Activated T-cell treated with anti-CD3 and anti-CD28 coated beads for 1 hour (primary cell): ENCODE results near the gene MED27.

ENCODE experiments used
- DNase-seq: peaks from one replicate; pipeline ENCODE4 v3.0.0-alpha.2; 2020; ENCODE audit warnings: low read depth

MED27 gene

GRCh38 chr9:131995382-131995781 is 84.3 kb downstream of the MED27 start:
- no peak for DNase-seq

DNA sequence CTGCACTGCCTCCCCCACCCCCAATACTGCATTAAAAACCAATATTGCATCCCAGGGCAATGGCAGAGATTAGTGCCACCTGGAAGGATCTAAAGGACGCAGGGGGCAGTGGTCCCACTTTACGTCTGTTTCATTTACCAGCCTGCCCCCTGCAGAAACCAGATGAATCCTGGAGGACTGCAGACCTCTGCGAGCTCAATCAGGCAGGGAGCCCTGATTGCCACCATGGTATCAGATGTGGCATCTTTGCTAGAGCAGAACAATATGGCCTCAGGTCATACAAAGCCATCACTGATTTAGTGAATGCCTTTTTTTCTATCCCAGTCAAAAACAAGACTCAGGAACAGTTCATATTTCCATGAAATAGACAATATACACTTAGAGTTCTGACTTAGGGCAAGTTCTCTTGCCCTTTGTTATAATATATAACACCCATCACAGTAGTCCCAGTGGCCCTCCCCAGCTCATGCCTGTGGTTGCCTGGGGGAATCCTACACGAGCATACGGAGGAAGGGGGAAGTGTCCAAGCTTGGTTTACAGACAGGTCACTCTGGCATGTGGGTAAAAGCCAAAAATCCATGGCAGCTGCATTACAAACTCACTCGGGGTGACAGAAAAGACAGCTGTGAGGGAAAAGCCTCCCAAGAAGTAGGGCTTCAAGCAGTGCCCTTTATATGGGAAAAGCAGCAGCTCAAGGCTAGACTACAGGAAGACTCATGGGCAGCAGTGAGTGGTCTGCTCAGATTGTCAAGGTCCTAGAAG is 85.1 kb downstream of the MED27 start:
- DNase-seq, result no peak

DNA sequence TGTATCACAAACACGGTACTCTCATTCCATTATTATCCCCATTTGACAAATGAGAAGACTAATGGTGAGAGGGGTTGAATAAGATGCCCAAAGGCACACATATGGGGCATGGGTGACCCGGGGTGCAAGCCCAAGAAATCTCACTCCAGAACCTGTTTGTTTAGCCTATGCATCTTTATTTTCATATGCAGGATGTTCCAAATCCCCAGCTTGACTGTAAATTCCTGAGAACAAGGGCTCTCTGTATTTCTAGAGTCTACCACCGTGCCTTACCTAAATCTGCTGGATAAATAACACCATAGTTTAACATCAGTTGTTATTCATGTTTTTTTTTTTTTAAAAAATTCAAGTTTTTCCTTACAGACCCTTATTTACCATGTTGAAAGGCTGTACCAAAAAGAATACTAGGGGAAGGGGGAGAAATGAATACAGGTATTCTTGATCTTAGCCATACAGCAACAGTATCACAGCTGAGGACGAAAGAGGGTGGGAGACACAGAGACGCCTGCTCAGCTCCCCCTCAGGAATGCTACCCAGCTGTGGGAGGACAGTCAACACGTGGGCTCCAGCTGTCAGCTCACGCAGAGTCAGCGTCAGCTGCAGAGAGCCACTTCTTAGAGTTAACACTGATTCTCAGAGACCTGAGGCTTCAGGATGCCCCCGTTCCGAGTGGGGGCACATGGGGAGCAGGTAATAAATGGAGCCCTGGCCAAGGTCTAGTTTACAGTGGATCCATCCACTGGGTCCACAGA is 86.6 kb downstream of the MED27 start:
- DNase-seq, result no peak

DNA sequence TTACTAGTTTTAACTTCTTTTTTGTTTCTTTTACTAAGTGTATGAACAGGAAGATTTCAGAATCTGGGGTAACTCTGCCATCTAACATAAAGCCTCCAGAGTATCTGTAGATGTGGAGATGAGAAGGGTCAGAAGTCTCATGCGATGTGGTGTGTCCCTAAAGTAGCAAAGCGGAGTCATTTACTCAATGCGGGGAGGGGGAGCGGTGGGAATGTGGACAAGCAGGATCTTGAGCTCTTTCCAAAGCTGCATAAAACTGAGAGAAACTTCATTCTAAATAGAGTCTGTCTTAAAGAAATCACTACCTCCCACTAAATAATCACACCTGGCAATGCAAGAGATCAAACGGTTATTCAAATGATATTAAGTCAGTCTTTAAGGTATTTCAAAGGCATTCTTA is 92.4 kb downstream of the MED27 start:
- DNase-seq, result no peak

- DNase-seq, result no peak
These were observed 93.1 kb downstream of the MED27 start for GRCh38 chr9:131986576-131986975.

GRCh38 chr9:131986089-131986488 is 93.6 kb downstream of the MED27 start:
- no peak for DNase-seq

DNA sequence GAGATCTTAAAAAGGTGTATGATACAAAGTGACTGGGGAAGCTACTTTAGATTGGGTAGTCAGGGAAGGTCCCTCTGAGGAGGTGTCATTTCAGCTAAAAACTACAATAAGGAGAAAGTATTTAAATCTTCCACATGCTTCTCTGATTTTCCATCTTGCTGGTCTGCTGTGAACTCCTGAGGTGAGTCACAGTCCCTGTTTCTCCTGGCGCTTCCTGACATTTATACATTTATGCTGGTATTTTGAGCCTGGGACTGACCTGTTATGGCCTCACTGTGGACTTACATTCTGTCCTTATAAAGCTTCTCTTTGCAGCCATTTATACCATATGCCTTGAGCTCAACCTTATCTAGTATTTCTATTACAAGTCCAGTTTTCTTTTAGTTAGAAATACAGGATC is 95.1 kb downstream of the MED27 start:
- DNase-seq, result no peak

DNA sequence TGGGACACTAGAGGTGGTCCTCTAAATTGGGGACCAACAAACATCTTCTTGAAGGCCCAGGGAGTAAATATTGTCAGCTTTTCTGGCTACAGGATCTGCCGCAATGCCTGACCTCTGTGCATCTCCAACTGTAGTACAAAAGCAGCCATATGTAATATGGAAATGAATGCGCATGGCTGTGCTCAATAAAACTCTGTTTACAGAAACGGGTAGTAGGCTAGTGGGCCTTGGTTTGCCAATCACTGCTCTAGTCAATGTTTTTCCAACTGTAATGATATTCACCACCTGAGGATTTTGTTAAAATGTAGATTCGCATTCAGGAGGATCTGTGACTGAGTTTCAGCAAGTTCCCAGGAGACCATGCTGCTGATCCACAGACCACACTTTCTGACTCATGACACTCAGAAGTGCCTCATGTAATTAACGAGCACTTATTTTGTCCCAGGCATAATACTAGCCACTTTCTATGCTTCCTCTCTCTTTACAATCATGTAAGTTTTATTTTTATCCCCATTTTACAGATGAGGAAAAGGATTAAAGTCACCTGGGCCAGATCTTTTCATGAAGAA is 96.9 kb downstream of the MED27 start:
- DNase-seq, result no peak

DNA sequence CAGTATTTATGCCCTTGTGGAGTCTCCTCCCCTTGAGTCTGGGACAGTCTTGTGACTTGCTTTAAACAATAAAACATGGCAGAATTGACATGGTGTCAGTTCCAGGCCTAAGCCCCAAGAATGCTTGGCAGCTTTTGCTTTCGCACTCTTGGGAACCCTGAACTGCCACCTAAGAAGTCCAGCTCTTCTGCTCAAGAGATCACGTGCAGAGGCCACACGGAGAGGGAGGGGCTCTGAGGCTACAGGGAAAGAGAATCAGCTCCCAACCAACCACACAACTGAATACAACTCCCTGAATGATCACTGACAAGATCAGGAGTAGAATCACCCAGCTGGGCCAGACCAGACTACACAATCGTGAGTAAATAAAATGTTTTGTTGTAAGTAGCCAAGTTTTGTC is 97.6 kb downstream of the MED27 start:
- no peak for DNase-seq

DNA sequence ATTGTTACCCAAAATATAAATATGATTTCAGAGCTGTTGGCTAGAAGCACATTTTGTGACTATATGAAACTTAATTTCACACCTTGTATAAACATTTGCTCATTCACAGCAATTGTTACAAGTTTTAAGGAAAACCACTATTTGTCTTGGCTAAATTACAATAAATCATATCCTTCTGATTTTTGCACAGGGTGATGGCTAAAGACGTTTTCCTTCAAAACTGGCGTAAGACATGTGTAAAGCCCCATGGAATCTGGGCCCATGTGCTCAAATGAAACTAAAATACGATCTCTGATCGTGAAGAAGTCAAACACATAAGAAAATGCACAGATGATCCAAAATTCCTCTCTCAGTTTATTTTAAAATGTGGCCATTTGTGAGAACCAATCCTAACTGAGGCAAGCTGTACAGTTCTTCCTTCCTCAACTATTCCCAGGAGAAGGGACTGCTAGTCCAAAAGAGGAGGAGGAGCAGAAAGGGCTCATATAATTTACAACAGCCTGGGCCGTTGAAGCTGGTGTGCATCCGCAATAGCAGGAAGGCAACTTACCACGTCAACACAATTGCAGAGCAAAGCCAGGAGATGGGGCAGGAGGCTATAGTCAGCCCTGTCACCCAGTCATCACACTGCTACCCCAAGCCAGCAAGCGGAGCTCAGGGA is 98.4 kb downstream of the MED27 start:
- no peak for DNase-seq

DNA sequence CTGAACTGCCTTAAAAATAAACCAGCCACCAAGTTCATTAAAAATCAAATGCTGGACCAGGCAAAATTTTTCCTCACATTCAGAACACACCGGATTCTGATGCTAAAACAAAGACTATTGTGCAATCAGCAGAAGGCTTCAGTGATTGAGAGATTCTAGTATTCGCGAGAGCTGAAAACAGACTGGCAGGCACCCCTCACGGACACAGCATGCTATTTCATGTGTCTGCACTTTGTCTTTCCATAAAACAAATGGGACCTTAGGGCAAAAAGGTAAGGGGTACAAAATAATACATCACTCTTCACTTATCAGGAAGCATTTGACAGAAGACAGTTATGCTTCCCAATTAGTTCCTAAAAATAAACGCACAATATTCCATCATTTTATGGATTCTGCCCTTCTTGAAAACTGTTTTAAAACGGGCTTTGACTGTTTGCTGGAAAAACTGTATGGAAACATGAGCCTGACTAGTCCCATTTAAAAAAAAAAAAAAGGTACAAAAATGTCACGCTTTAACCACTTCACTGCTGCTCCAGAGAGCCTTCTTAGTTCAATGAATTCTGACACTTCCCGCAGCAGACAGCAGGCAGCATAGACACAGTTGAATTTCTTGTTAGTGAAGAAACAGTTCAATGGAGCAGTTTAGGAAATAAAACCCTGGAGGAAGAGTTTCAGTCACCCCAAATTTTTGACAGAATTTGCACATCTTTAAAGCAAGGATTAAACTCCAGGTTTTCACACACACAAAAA is 99.2 kb downstream of the MED27 start:
- no peak for DNase-seq

DNA sequence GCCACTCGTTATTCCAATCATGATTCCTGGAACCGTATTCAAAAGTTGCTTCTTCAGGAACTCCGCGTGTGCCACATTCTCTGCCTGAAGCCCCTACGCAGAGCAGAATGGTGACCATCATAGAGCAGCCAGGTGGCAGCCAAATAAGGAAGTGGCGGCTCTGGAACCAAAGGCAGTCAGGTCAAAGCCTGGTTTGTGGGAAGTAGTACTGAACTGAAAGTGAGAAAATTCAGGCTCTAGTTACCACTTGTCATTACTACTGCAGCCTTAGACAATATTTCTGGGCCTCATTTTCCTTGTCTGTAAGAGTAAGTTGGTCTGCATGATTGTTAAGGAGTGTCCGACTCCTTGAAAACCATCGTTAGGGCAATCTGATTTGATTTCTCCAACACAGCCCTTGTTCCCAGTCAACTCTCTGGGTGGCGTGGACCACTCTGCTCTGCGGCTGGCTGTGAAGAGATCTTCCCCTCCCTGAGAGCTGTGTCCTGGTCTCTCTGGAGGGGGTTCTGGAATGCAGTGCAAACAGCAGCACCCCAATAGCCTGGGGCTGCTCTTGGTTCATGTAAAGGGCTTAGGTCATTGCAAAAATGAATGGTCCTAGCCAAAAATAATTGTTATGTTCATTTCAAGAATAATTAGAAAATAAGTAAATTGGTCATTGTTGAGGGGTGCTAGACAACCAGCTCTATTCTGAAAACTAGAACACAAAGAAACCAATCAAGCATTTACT is 102.4 kb downstream of the MED27 start:
- DNase-seq, result no peak

DNA sequence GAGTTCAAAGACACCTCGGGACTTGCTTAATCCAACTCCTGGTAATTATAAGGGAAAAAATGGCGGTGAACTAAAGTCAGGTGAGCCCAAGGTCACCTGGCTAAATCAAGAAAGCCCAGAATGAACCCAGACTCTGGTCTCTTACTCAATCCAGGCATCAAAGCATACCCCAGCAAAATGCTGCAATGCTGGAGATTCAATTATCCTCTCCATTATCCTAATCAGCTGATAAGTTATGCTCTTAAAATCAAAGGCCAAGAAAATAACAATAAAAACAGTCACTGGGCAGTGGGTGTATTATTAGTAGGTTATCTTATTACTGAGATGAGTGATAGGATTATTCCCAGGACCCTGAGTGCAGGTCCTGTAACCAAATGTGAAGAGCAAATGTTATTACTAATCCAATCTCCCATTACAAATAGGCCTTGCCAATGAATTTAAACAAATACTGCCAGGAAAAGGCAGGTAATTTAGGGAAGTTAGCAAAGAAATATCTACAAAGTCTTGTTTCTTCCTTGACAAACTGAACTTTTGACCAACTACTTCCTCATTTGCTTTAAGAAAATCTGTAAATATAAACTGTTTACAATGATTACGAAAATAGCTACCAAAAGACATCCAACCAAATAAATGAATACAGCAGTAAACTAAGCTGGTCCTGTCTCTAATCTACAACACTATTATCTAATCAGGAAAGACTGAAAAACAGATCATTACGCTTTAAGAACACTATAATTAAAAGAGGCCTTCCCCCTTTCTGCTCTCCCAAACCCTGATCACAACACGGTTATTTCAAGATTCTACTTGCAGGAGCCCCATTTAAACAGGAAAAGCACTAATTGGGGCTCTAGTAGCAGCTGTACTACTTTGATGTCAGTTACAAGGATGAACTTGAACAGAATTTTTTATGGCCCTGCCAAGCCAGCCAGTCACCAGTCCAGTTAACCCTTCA is 103.2 kb downstream of the MED27 start:
- no peak for DNase-seq

DNA sequence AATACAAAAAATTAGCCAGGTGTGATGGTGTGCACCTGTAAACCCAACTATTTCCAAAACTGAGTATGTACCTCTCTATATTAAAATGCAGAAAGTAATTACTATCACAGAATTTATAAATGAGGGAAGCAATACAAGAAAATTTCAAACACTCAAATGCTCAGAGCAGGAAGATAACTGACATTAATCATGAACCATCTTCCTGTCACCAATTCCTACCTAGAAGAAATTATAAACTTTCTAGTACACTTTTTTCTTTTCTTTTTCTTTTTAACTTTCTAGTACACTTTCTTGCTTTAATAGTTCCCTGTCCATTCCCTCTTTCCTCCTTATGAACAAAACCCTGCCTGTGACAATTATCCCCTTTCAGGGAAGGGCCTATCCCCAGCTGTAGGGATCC is 106.8 kb downstream of the MED27 start:
- no peak for DNase-seq

DNA sequence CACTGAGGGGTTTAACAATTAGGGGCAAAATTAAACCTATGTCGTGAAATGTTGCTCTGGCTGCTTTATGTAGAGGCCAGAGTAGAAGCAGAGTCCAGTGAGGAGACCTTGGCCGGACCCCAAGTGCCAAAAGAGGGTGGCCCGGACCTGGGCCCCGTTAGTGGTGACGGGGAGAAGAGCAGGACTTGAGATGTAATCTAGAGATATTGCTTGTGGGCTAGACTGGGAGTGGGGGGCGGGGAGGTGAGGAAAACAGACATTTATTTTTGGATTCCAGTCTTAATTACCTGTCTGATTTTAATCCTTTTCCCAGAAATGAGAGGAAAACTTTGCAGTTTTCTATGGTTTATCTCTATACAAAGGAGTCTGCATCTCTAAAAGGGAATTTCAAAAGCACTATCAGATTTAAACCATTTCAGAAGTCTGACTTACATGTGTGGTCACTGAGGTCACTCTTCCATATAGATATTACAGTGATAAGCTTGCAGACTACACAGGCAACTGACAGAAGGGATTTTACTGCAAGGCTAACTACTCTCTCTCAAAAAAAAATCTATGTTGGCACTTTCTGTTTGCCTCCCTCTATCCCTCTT is 108.1 kb downstream of the MED27 start:
- no peak for DNase-seq

DNA sequence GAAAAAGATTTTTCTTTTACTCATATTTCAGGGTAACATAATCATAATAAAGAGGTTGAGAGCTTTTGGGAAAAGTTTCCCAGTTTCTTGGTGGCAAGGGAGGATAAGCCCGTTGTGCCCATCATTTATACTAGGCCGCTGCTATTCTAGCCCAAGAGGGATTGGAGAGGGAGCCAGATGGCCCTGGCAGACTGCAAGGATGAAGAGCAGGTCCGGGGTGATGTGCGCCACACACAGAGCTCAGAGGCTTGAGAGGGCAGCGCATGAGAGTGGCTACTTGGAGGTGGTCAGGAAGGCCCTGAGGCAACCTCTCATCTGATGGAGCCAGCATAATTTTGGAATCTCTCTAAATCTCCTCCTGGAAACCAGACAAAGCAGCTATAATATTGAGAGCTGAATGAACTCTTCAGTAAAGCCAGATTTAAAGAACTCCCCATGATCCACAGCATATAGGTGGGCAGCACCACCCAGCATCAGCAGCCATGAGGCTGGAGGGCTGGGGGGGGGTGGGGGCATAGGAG is 110.1 kb downstream of the MED27 start:
- DNase-seq, result no peak

DNA sequence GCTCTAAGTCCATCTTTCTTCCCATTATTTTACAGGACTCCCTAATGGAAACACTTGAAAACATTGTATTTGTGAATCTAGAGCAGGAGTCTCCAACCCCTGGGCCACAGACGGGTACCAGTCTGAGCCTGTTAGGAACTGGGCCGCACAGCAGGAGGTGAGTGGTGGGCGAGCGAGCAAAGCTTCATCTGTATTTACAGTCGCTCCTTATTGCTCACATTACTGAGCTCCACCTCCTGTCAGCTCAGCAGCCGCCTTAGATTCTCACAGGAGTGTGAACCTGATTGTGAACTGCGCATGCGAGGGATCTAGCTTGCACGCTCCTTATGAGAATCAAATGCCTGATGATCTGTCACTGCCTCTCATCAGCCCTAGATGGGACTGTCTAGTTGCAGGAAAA is 111.0 kb downstream of the MED27 start:
- DNase-seq, result no peak

DNA sequence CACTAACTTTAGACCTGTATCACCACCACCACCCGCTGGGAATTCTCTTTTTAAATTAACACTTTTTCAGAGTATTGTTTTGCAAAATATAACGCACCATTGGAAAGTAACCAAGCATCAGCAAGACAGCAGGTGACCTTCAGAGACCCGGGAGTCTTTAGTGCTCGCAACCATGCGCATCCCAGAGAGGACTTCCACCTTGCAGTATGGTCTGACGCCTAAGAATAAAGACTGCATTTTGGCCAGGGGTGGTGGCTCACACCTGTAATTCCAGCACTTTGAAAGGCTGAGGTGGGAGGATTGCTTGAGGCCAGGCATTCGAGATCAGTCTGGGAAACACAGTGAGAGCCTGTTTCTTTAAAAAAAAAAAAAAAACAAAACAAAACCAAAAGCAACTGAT is 113.8 kb downstream of the MED27 start:
- DNase-seq, result no peak

DNA sequence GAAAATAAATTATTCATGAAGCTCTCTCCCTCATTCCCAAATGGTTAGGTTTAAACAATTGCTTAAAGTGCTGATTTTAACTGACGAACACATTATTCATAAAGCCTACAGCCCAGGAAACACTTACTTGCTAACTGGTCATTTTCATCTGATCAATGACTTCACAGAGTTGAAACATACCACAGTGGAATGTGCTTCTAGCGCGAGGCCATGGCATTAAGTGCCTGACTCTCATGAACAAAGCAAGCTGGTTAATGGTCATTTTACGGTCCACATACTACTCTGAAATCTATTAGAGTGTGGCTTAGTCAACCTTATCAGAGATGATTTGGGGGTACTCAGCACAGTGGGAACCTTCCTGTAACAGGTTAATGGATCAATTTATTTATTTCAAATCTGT is 114.6 kb downstream of the MED27 start:
- DNase-seq, result no peak
